ENCODE results near the gene ITGA11.
A peak's percentile ranks its signal among the peaks of the same experiment; 100 is the strongest.
"Not testable (repeated sequence)": the region's sequence is repeated elsewhere in the genome, so short reads cannot be mapped to it uniquely, and the experiment has no call there.

The ITGA11 gene

GRCh38 chr15:68402432-68403160, 29.4 kb downstream of the ITGA11 start:
- no peak for TF ChIP-seq CTCF (IDR thresholded peaks at IDR 0.05)
- H3K4me1 ChIP-seq = peaks cover 0 to 18% (median 4%) of the 10 kb centered on the region in 4 donors
- peaks cover 0 to 16% (median 7%) of the 10 kb centered on the region in 3 donors for H3K36me3 ChIP-seq
- DNase-seq = peak in 1 of 2 donors; percentile 60
- no peaks in the 10 kb centered on the region for H3K9me3 ChIP-seq
- no peaks in the 10 kb centered on the region for H3K27me3 ChIP-seq
- H3K27ac ChIP-seq = no peak overlapping the region
- intact Hi-C loops (cut with DNase I; ENCODE audit: low total_unique reads) = no loop called here
- H3K4me3 ChIP-seq = no peak overlapping the region

DNA sequence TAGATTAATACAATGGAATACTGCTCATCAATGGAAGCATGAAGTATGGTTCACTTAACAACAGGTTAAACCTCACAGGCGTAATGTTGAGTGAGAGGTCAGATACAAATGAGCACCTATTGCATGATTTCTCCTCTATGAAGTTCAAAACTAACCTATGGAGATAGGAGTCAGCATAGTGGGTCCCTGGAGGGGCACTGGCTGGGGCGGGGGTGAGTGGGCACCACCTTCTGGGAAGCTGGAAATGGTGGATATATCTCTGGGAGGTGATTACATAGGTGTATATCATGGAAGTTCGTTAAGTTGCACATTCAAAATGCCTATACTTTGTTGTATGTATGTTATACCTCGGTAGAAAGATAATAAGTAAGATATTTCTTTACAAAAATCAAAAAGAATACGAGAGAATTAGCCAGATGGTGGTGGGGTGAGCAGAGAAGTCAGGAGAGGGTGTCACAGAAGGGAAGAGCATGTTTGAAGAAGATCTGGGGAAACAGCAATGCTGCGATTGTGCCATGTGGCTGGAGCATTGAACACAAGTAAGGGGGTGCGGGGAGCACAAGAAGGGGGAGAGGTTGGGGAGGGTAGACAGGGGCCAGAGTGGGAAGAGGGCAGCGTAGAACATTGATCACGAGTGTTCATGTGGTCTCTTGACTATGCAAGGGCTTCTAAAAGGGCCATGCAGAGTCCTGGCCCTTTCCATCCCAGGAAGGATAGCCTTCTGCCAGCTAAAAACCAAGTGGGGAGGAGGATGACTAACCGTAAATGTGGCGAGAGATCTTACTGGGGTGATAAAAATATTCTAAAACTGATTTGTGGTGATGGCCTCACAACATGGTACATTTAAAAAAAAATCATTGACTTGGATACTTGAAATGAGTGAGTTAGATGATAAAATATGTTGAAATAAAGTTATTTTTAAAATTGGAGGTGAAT, 30.2 kb downstream of the ITGA11 start:
- no peak overlapping the region for H3K4me3 ChIP-seq
- no peaks in the 10 kb centered on the region for H3K27me3 ChIP-seq
- intact Hi-C loops (cut with DNase I; ENCODE audit: low total_unique reads) = no loop called here
- peaks cover 0 to 16% (median 7%) of the 10 kb centered on the region in 3 donors for H3K36me3 ChIP-seq
- no peak overlapping the region for H3K27ac ChIP-seq
- DNase-seq = peak in 1 of 2 donors; percentile 17
- no peak for TF ChIP-seq CTCF (IDR thresholded peaks at IDR 0.05)
- peaks cover 0 to 9% (median 1%) of the 10 kb centered on the region in 4 donors for H3K4me1 ChIP-seq
- no peaks in the 10 kb centered on the region for H3K9me3 ChIP-seq

- DNase-seq = no peak
- no peaks in the 10 kb centered on the region for H3K4me1 ChIP-seq
- H3K4me3 ChIP-seq = no peak overlapping the region
- H3K36me3 ChIP-seq = peaks cover 0 to 16% (median 7%) of the 10 kb centered on the region in 3 donors
- intact Hi-C loops (cut with DNase I; ENCODE audit: low total_unique reads) = no loop called here
- no peak for TF ChIP-seq CTCF (IDR thresholded peaks at IDR 0.05)
- H3K9me3 ChIP-seq = no peaks in the 10 kb centered on the region
- no peaks in the 10 kb centered on the region for H3K27me3 ChIP-seq
- peak overlapping the region in 1 of 2 donors; percentile 29 for H3K27ac ChIP-seq
These were observed 31.9 kb downstream of the ITGA11 start for GRCh38 chr15:68400066-68400456.

DNA sequence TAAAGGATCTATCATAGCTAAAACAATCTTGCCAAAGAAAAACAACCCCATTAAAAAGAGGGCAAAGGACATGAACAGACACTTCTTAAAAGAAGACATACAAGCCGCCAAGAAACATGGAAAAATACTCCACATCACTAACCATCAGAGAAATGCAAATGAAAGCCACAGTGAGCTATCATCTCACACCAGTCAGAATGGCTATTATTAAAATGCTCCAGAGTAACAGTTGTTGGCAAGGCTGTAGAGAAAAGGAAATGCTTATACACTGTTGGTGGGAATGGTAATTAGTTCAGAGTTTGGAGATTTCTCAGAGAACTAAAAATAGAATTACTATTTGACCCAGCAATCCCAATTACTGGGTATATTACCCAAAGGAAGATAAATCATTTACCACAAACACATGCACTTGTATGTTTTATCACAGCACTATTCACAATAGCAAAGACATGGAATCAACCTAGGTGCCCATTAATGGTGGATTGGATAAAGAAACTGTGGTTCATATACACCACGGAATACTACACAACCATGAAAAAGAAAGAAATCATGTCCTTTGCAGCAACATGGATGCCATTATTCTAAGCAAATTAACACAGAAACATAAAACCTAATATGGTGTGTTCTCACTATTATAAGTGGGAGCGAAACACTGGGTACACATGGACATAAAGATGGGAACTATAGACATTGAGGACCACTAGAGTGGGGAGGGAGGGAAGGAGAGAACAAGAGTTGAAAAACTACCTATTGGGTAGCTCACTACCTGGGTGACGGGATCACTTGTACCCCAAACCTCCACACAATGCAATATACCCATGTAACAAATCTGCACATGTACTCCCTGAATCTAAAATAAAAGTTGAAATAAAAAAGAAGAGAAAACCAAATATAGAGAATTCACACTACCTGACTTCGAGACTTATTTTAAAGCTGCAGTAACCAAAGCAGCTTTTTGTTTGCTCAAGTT, 32.6 kb downstream of the ITGA11 start:
- Histone ChIP-seq H3K36me3 (peaks cover 0 to 16% (median 7%) of the 10 kb centered on the region in 3 donors), H3K27ac (peak overlapping the region in 1 of 2 donors; percentile 29), H3K4me1 (no peaks in the 10 kb centered on the region), H3K9me3 (no peaks in the 10 kb centered on the region), H3K4me3 (no peak overlapping the region), H3K27me3 (no peaks in the 10 kb centered on the region)
- DNase-seq = no peak
- no peak for TF ChIP-seq CTCF (IDR thresholded peaks at IDR 0.05)
- intact Hi-C loops (cut with DNase I; ENCODE audit: low total_unique reads) = no loop called here

GRCh38 chr15:68397999-68398398, 34.0 kb downstream of the ITGA11 start:
- H3K4me1 ChIP-seq; intact Hi-C loops (cut with DNase I; ENCODE audit: low total_unique reads); H3K27ac ChIP-seq: not testable (repeated sequence)

More at GRCh38 chr15:68397999-68398398, 34.0 kb downstream of the ITGA11 start:
- DNase-seq, H3K27me3 ChIP-seq, H3K4me3 ChIP-seq, H3K9me3 ChIP-seq: not testable (repeated sequence)
- H3K36me3 ChIP-seq = peaks cover 0 to 16% (median 4%) of the 10 kb centered on the region in 3 donors

Data from tibial artery (tissue), 4 donors.